Testis (tissue), 2 donors: ENCODE data around the gene SH2D4B.

ENCODE experiments used
- CTCF ChIP-seq, 3 experiments: fragments of 450-650 bp in 2 of 3; fragments of 200-600 bp in 1 of 3; sonication (generic) in 1 of 3; IDR thresholded peaks; one replicate each; pipeline ENCODE4 v1.5.1; 2016 to 2019; ENCODE audit warnings: antibody characterized with exemption in 3 of 3, mild to moderate bottlenecking in 2 of 3, moderate library complexity in 1 of 3
- POLR2A ChIP-seq: fragments of 450-650 bp; IDR thresholded peaks from one replicate; pipeline ENCODE4 v1.6.1; 2017; ENCODE audit warnings: antibody characterized with exemption, mild to moderate bottlenecking, moderate library complexity

GRCh38 chr10:80498833-80499741 is 38.6 kb upstream of the SH2D4B start:
- TF ChIP-seq POLR2A (no peak), CTCF (IDR thresholded peaks at IDR 0.05) (no peak)
